K562 (cell line): ENCODE measurements around the gene PPP1R16B. TPM values are rescaled to one million over a fixed set of nuclear protein-coding genes. Genes with fewer than 3 reads are reported as not detected.
A peak's percentile ranks its signal among the peaks of the same experiment; 100 is the strongest.

Experiments
- ARHGAP35 ChIP-seq: fragments of 450-650 bp; IDR thresholded peaks from 2 replicates; pipeline ENCODE4 v1.6.1; 2018; ENCODE audit not compliant: partially characterized antibody
- BDP1 ChIP-seq: IDR thresholded peaks from 3 replicates; pipeline ENCODE4 v1.6.1; 2011; ENCODE audit not compliant: insufficient read length, insufficient read depth
- CBX2 ChIP-seq: fragments of 200-600 bp; sonication (generic); IDR thresholded peaks from one replicate; pipeline ENCODE4 v1.6.1; 2012; ENCODE audit warnings: mild to moderate bottlenecking, low read length, inconsistent platforms; ENCODE audit not compliant: insufficient read depth, poor library complexity, severe bottlenecking
- HCFC1 ChIP-seq: IDR thresholded peaks from 2 replicates; pipeline ENCODE4 v1.6.1; 2012; ENCODE audit warnings: low read depth, low read length, improper control_type of control experiment
- JUN ChIP-seq, 2 experiments: sonication (generic) in 1 of 2; formaldehyde crosslinking in 1 of 2; IDR thresholded peaks; 2 replicates each; pipeline versions ENCODE4 v1.6.1 to v1.8.0; 2012 to 2022; ENCODE audit warnings: borderline replicate concordance in 2 of 2, mild to moderate bottlenecking in 2 of 2, improper control_type of control experiment in 1 of 2, low read depth in 1 of 2, low read length in 1 of 2, missing genetic modification reagents in 1 of 2
- MXI1 ChIP-seq: IDR thresholded peaks from 2 replicates; pipeline ENCODE4 v1.6.1; 2011; ENCODE audit warnings: low read depth, mild to moderate bottlenecking, improper control_type of control experiment, low read length
- SMARCA4 ChIP-seq: fragments of 450-650 bp; IDR thresholded peaks from 2 replicates; pipeline ENCODE4 v1.6.1; 2016
- SNIP1 ChIP-seq: fragments of 450-650 bp; IDR thresholded peaks from 2 replicates; pipeline ENCODE4 v1.7.1; 2017; ENCODE audit warnings: low read depth, mild to moderate bottlenecking
- TCF7 ChIP-seq: sonication (generic); IDR thresholded peaks from 2 replicates; pipeline ENCODE4 v1.6.1; 2016; ENCODE audit warnings: antibody characterized with exemption, borderline replicate concordance
- ZNF12 ChIP-seq: sonication (generic); formaldehyde crosslinking; IDR thresholded peaks from 2 replicates; pipeline ENCODE4 v1.4.0; 2020; ENCODE audit warnings: mild to moderate bottlenecking, missing genetic modification reagents
- ZNF24 ChIP-seq: fragments of 450-650 bp; IDR thresholded peaks from 2 replicates; pipeline ENCODE4 v1.6.1; 2016
- ZNF408 ChIP-seq: fragments of 250-450 bp; sonication (Bioruptor Pico); IDR thresholded peaks from 2 replicates; pipeline ENCODE4 v1.4.0; 2020; ENCODE audit warnings: low read depth, mild to moderate bottlenecking, moderate library complexity
- ZNF444 ChIP-seq: fragments of 250-450 bp; sonication (Bioruptor Pico); IDR thresholded peaks from 2 replicates; pipeline ENCODE4 v1.4.0; 2020; ENCODE audit warnings: mild to moderate bottlenecking, moderate library complexity
- polyA plus RNA-seq, 8 experiments: library from polyadenylated mRNA; depleted of rRNA in 4 of 8; stranded (reverse) in 5 of 8; unstranded in 3 of 8; fragments of >200 nt; fragmentation: Nextera tagmentation in 2 of 8; fragmentation: Illumina TruSeq in 1 of 8; extraction: Ambion mirVana in 2 of 8; extraction: Trizol in 1 of 8; gene quantifications; 2 replicates each; pipeline versions ENCODE4 v1.2.1 to v1.2.3, GENCODE V29; 2011 to 2014; ENCODE audit warnings: inconsistent platforms in 1 of 8, missing spikeins in 1 of 8
- total RNA-seq, 7 experiments: library from RNA; depleted of rRNA in 6 of 7; stranded (reverse); fragments of >200 nt in 6 of 7; fragmentation: Illumina TruSeq in 2 of 7; extraction: Trizol in 2 of 7; gene quantifications; 2 replicates each; pipeline versions ENCODE4 v1.2.1 to v1.2.3, GENCODE V29; 2011 to 2021; ENCODE audit warnings: low replicate concordance in 1 of 7
- TF ChIP-seq, protein P1 (sequence below): fragments of 200-800 bp; sonication (Bioruptor generic); IDR thresholded peaks from 2 replicates; pipeline ENCODE4 v1.6.1; 2016; ENCODE audit warnings: missing genetic modification characterization, missing compliant biosample characterization
- TF ChIP-seq, protein P2 (sequence below): fragments of 450-650 bp; formaldehyde crosslinking; conservative IDR thresholded peaks from 2 replicates; pipeline ENCODE4 v1.4.0; 2022; ENCODE audit warnings: mild to moderate bottlenecking, missing genetic modification characterization
- TF ChIP-seq, protein P3 (sequence below): sonication (generic); formaldehyde crosslinking; IDR thresholded peaks from 2 replicates; pipeline ENCODE4 v1.8.0; 2022; ENCODE audit warnings: mild to moderate bottlenecking, missing genetic modification reagents
- TF ChIP-seq, protein P4 (sequence below): fragments of 450-650 bp; formaldehyde crosslinking; IDR thresholded peaks from 2 replicates; pipeline ENCODE4 v1.4.0; 2020; ENCODE audit warnings: mild to moderate bottlenecking, moderate library complexity
- TF ChIP-seq, protein P5 (sequence below): sonication (generic); formaldehyde crosslinking; IDR thresholded peaks from 2 replicates; pipeline ENCODE4 v1.9.0; 2022; ENCODE audit warnings: mild to moderate bottlenecking, missing genetic modification reagents

PPP1R16B gene
- total and polyA plus RNA-seq, 9 of the 15 experiments (the other 6 are each of a cell fraction or from before 2014, with no cell fraction given), result 1.5 to 11.5 (median 6.8) TPM

DNA sequence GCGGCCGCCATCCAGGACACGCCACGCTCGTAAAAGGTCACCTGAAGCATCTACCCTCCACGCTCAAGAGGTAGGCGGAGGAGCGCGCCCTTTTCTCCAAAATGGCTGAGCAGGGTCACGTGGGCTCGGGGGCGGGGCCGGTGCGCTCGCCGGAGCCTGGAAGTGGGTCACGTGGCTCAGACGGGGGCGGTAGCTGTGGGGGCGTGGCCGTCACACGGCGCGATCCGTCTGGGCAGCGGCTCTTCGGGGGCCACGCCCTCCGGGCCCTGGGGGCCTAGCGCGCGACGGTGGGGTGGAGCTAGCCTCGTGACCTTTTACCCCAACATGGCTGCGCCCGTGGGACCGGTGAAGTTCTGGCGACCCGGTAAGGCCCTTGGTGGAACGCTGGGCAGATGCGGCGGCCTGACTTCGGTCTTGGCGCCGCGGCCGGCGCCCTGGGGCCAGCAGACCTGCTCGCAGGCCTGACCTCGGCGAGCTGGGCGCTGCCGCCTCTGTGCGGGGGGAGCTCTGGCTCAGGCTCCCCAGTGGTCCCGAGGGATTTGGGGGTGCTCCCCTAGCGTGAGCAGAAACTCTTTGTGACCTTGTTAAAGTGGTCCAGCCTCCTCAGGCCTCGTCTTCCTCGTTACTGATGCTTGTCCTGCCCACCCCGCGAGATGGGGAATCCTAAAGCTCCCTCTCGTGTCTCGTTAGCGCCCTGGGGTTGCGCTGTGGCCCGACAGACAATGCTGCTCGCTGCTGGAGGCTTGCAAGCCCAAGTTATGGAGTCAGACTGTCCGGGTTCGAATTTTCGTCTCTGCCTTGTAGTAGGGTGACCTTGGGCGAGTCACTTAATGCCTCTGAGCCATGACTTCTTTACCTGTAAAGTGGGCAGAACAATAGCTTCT, 156.8 kb downstream of the PPP1R16B start, which contains the start of gene DHX35 (continued):
- TF ChIP-seq, protein P1, sequence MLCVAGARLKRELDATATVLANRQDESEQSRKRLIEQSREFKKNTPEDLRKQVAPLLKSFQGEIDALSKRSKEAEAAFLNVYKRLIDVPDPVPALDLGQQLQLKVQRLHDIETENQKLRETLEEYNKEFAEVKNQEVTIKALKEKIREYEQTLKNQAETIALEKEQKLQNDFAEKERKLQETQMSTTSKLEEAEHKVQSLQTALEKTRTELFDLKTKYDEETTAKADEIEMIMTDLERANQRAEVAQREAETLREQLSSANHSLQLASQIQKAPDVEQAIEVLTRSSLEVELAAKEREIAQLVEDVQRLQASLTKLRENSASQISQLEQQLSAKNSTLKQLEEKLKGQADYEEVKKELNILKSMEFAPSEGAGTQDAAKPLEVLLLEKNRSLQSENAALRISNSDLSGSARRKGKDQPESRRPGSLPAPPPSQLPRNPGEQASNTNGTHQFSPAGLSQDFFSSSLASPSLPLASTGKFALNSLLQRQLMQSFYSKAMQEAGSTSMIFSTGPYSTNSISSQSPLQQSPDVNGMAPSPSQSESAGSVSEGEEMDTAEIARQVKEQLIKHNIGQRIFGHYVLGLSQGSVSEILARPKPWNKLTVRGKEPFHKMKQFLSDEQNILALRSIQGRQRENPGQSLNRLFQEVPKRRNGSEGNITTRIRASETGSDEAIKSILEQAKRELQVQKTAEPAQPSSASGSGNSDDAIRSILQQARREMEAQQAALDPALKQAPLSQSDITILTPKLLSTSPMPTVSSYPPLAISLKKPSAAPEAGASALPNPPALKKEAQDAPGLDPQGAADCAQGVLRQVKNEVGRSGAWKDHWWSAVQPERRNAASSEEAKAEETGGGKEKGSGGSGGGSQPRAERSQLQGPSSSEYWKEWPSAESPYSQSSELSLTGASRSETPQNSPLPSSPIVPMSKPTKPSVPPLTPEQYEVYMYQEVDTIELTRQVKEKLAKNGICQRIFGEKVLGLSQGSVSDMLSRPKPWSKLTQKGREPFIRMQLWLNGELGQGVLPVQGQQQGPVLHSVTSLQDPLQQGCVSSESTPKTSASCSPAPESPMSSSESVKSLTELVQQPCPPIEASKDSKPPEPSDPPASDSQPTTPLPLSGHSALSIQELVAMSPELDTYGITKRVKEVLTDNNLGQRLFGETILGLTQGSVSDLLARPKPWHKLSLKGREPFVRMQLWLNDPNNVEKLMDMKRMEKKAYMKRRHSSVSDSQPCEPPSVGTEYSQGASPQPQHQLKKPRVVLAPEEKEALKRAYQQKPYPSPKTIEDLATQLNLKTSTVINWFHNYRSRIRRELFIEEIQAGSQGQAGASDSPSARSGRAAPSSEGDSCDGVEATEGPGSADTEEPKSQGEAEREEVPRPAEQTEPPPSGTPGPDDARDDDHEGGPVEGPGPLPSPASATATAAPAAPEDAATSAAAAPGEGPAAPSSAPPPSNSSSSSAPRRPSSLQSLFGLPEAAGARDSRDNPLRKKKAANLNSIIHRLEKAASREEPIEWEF (CRISPR knock-in tag), result no peak
- no peak for TF ChIP-seq CBX2
- no peak for TF ChIP-seq ZNF24
- no peak for TF ChIP-seq ZNF12 (CRISPR knock-in tag)
- TF ChIP-seq ZNF444 (CRISPR knock-in tag), result no peak
- no peak for TF ChIP-seq BDP1
- TF ChIP-seq SMARCA4, result peak; percentile 53; the same call in 1 of the 2 replicates
- TF ChIP-seq MXI1, result peak; percentile 66; the same call in 1 of the 2 replicates
- TF ChIP-seq, protein P2, sequence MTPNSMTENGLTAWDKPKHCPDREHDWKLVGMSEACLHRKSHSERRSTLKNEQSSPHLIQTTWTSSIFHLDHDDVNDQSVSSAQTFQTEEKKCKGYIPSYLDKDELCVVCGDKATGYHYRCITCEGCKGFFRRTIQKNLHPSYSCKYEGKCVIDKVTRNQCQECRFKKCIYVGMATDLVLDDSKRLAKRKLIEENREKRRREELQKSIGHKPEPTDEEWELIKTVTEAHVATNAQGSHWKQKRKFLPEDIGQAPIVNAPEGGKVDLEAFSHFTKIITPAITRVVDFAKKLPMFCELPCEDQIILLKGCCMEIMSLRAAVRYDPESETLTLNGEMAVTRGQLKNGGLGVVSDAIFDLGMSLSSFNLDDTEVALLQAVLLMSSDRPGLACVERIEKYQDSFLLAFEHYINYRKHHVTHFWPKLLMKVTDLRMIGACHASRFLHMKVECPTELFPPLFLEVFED (CRISPR knock-in tag), result no peak; the same call in 1 of the 2 replicates
- no peak for TF ChIP-seq ARHGAP35
- TF ChIP-seq, protein P3, sequence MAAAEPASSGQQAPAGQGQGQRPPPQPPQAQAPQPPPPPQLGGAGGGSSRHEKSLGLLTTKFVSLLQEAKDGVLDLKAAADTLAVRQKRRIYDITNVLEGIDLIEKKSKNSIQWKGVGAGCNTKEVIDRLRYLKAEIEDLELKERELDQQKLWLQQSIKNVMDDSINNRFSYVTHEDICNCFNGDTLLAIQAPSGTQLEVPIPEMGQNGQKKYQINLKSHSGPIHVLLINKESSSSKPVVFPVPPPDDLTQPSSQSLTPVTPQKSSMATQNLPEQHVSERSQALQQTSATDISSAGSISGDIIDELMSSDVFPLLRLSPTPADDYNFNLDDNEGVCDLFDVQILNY (CRISPR knock-in tag), result no peak
- TF ChIP-seq, protein P4, sequence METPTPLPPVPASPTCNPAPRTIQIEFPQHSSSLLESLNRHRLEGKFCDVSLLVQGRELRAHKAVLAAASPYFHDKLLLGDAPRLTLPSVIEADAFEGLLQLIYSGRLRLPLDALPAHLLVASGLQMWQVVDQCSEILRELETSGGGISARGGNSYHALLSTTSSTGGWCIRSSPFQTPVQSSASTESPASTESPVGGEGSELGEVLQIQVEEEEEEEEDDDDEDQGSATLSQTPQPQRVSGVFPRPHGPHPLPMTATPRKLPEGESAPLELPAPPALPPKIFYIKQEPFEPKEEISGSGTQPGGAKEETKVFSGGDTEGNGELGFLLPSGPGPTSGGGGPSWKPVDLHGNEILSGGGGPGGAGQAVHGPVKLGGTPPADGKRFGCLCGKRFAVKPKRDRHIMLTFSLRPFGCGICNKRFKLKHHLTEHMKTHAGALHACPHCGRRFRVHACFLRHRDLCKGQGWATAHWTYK (CRISPR knock-in tag), result no peak
- TF ChIP-seq, protein P5, sequence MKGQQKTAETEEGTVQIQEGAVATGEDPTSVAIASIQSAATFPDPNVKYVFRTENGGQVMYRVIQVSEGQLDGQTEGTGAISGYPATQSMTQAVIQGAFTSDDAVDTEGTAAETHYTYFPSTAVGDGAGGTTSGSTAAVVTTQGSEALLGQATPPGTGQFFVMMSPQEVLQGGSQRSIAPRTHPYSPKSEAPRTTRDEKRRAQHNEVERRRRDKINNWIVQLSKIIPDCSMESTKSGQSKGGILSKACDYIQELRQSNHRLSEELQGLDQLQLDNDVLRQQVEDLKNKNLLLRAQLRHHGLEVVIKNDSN (CRISPR knock-in tag), result peak; percentile 100
- TF ChIP-seq JUN (IDR thresholded peaks at IDR 0.05; ENCODE audit: borderline replicate concordance, low read depth, low read length), result peak; percentile 71; the same call in 1 of the 2 replicates
- TF ChIP-seq JUN (CRISPR knock-in tag; IDR thresholded peaks at IDR 0.05; ENCODE audit: borderline replicate concordance), result no peak
- TF ChIP-seq TCF7, result no peak
- no peak for TF ChIP-seq ZNF408 (CRISPR knock-in tag)
- TF ChIP-seq SNIP1, result no peak
- TF ChIP-seq HCFC1, result peak; percentile 69
